Left hindlimb (tissue), 1 donor: ENCODE results near the gene CACNA1C.
A peak's percentile ranks its signal among the peaks of the same experiment; 100 is the strongest.

ENCODE experiments used
- DNase-seq: peaks from one replicate; pipeline ENCODE4 v3.0.0-alpha.2; 2018

Gene CACNA1C

DNA sequence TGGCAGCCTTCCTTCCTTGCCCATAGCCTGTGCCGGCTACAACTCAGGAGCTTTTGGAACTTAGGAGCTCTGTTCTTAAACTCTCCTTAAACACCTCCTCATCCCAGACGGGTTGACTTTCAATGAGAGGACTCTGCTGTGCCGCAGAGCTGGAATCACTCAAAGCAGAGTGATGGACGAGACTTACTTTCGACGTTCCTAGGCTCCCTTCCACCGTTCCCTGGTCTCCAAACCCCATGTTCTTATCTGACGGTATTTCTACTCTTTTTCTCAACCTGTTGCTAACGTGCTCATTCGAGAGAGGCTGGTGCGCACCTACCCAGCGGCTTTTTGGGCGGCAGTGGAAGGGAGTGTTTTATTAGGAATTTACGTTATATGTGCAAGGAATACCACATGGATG lies 232.7 kb downstream of the CACNA1C start:
- no peak for DNase-seq

DNA sequence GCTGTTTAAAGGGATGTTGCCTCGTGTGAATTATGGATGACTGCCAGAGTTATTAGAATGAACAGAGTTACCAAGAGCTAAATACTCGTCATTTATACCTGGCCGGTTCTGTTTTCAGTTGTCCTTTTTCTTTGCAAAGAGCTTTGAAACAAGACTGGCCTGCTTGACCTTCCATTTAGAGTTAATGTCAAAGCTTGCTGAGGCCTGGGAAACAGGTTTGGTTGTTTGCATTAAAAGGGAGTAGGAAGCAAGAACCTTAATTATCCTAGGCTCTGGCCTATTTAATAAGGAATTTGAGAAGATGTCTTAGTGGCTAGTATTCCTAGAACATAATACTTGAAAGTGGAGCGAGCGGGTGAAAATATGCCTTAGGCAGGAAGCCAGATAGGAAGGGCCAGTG lies 233.3 kb downstream of the CACNA1C start:
- DNase-seq = no peak

DNA sequence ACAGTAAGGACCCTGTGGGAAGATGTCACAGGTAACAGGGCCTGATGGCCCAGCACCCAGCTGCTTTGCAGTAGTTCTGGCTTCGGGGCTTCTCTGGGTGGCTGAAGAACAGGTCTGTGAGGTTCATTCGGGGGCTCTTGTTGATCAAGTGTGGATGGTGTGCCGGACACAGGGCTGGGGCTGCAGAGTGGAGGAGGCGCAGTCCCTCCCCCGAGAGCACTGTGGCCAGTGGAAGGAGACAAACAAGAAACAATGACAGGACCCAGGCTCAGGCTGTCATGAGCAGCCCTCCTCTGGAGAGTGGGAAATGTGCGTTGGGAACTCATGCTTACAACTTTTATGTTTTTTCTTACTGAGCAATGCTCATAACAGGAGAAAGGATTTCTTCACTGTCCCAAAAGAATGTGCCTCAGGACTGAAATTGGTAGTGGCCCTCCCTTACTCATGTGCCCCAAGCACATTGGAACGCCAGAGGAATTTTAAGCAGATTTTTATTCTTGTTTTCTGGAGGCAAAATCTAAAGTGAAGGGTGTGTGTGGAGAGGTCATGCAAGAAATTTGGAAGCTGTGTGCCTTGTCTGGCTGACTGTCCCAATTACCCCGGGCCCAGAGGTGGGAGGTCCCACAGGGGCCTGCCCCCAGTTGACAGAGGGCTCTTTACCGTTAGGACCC lies 233.8 kb downstream of the CACNA1C start:
- no peak for DNase-seq

DNA sequence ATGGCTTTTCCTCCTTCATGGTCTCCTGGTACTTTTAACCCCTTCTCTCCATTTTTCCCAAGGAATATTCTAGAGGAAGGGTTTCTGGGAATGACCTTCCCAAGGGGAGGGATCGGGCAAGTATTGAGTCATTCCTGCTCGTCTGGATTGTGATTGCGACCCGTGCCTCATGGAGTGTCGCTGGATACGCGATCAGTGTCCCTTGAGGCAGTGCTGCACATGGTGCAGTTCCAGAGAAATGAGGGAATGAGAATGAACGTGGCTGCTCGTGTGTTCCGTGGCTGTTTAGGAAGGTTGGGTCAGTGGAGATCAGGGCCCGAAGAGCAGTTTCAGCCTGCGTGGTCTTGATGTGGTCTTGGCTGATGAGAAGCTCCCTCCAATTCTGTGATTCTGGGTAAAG lies 234.4 kb downstream of the CACNA1C start:
- DNase-seq = no peak

- DNase-seq = no peak
These were observed 234.8 kb downstream of the CACNA1C start for GRCh38 chr12:2287589-2287988.

DNA sequence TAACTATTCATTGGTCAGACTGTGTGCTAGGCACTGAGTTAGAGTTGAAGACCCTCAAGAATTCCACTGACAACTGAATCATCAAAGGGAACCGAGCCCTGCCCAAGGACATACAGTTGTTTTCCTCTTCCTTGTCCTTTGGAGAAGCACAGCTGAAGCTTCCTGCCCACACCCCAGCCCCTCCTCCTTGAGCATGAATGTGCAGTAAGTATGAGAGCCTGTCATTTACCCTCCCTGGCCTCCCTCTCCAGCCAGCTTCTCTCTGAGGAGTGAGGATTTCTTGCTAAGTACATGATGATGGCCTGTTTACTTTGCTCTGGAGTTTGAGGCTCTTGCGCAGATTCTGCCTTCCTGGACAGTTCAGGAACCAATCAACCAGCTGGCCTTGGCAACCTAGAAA lies 235.2 kb downstream of the CACNA1C start:
- no peak for DNase-seq

GRCh38 chr12:2288471-2288870 lies 235.7 kb downstream of the CACNA1C start:
- no peak for DNase-seq

DNA sequence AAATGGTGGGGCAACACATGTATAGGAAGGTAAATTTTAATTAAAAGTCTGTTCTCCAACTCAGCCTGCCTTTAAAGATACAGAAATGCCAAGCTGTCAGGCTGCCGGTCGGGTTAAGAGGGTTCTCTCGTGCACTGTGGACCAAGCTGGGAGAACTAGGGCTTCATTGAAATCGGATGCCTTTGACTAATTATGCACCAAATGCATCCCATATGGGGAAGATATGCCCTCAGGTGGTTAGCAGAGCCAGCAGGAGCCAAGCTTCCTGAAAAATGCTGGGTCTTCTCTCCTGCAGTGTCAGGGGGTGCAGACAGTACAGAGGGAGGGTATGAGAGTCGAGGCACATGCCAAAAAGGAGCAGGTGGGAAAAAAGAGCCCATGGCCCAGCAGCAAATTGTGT lies 236.1 kb downstream of the CACNA1C start:
- DNase-seq = no peak

- DNase-seq = no peak
These were observed 236.7 kb downstream of the CACNA1C start for GRCh38 chr12:2289525-2289924.

GRCh38 chr12:2290091-2290490 lies 237.3 kb downstream of the CACNA1C start:
- no peak for DNase-seq

DNA sequence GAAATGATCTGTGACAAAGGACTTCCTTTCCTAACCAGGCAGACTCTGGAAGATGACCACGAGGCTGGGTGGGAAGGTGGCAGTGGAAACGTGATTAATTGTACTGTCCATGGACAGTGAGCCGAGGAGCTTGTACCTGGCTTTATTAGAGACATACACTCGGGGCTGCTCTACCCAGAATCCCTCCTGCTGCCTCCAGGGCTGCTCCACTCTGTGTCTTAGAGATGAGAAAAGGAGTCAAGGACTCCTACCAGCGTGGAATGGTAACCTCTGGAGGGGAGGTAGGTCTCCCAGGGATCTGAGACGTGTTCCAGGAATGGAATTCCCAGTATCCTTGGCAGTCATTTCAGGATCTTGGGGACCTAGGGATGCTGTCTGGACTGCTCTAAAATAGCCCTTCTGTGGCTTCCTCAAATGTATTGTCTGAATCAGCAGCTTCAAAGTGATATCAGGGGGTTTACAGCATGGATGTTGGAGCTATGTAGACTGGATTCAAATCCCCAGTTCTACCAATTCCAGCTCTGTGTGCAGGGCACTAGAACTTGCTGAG lies 237.8 kb downstream of the CACNA1C start:
- DNase-seq = no peak

DNA sequence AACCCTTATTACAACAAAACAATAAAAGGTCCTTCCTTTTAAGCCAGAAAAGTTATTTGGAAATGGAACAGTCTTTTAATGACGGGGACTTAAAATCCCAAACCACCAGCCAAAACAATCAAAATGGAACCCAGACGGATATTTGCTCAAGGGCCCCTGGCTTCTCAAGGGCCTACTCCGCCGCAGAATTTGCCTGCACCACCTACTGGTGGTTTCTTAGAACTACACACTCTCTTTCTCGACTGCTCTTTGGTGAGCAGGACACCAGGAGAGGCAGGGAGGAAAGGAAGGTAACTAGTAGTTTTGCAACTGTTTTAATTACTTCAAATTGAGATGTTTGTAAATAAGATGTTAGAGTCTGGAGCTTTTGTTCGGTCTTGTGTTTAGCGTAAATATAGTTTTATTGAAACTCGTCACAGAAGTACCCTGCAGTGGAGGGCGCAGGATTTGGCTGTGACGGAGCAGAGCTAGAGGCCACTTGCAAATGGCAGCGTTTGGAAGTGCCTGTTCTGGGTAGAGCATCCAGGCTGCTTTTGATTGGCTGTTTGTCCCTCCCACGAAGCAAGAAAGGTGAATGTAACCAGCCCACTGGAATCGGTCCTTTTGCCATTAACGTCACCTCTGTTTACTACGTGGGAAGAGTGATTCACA lies 238.5 kb downstream of the CACNA1C start:
- no peak for DNase-seq

- no peak for DNase-seq
These were observed 239.2 kb downstream of the CACNA1C start for GRCh38 chr12:2291947-2292346.

DNA sequence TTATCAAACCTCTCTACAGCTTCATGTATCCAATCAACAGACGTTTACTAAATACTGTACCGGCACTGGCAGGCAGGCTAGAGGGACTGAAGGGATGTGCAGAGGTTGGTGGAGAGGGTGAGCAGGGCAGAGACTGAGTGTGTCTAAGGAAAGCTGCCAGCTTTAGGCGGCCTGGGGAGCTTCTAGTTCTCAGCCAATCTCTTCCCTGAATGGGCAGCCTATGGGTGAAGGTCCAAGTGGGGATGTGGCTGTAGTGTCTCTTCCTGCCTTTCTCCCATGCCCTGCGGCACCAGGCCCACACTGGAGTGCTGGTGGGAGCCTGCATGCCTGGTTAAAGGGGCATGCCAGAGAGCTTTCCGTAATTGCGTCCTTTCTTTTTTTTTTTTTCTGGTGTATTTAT lies 239.8 kb downstream of the CACNA1C start:
- no peak for DNase-seq

DNA sequence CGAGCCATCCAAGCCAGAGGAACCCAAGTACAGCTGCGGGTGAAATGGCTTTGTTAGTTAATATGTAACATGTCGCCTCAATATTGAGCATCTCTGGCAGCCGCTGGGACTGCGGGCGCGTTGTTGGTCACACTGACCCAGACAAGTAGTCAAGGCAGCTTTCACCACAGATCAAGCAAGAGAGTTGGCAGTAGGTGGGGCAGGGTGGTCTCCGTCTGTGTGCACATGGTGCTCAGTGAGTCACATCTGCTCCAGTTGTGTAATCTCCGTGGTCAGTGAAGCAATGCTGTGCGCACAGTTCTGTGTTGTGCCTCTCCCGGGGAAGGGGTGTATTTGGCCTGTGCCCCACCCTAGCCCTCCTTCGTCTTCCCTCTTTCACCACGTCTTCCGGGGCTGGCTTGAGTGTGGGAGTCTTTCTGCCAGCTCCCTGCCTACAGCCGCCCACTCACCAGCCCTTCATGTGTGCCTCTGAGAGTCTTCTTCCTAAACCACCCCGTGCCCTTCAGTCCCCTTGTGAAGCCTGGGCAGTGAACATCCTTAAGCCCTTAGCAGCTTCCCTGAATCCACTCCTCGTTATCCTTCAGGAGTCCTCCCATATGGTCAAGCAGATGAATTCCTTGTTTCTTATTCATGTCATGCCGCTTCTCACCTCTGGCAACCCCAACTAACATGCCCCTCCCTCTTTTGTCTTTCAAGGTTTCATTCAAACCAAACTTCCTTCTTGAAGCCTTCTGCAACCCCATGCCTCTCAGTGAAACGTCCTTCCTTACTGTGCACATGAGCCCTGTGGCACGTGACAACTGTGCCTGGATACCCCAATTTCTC lies 242.1 kb downstream of the CACNA1C start:
- DNase-seq = no peak

DNA sequence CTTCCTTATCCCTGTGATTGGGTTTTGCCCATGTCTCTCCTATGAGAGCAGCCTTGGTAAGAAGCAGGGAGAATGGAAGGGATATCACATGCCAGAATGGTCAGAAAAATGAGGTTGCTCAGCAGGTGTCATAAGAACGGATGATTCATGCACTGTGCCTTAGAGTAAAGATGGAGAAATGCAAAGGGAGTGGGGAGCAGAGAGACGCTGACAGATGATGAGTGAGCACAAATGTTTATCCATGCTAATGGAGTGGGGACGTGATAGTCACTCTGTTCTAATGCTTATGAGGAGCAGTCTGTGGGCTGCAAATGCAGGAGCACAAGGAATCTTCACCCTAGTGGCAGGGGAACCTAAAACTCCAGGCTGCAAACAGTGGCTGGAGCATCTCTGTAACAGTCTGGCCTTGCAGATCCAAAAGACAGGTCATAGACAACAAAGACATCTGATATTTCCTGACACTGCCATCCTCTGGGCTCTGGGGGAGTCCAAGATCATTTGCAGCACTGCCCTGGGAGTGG lies 243.2 kb downstream of the CACNA1C start:
- no peak for DNase-seq

GRCh38 chr12:2297004-2297403 lies 244.2 kb downstream of the CACNA1C start:
- DNase-seq = no peak

DNA sequence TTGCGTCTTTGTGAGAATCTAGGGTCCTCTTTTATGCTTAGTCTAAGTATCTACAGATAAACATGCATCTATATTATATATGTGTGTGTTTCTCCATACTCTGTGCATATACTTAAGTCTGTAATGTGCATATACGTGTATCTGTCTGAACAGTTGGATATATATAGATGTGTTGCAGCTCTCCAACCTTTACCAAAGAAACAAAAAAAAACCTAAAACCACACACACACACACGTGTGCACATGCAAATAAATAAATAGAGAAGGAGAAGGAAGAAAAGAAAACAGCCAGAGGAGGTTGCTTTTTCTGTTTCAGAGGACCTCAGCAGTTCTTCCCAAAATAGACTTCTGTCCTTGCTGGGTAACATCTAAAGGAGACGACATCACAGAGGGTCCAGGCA lies 244.9 kb downstream of the CACNA1C start:
- no peak for DNase-seq

DNA sequence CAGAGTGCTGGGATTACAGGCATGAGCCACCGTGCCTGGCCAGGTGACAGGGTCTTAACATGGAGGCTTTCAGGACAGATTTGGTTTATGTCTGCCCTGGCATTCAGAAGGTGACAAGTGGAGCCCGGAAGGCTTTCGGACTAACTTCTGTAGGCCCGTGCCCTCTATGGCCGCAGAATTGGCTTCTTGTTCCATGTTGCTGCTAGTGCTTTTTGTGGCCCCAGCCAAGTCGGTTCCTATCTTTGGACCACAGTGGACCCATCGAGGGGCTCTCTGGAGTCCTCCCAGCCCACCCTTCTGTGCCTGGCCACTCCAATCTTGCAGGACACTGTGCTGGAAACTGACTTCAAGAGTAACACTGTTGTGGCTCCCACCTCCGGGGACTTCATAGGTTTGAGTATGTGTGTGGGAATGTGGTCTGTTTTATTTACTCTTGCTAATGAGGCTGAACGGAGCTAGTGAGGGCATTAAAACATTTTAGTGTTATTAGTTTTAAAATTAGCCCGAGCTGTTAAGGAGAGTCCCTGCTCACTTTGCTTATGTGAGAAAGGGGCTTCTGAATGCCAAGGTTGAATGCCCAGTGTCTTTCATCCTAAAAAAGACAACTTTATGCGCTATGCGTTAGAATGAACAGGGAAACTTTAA lies 245.9 kb downstream of the CACNA1C start:
- no peak for DNase-seq

- peak; percentile 71 for DNase-seq
These were observed 246.4 kb downstream of the CACNA1C start for GRCh38 chr12:2299206-2299605.

GRCh38 chr12:2300168-2300567 lies 247.4 kb downstream of the CACNA1C start:
- no peak for DNase-seq

DNA sequence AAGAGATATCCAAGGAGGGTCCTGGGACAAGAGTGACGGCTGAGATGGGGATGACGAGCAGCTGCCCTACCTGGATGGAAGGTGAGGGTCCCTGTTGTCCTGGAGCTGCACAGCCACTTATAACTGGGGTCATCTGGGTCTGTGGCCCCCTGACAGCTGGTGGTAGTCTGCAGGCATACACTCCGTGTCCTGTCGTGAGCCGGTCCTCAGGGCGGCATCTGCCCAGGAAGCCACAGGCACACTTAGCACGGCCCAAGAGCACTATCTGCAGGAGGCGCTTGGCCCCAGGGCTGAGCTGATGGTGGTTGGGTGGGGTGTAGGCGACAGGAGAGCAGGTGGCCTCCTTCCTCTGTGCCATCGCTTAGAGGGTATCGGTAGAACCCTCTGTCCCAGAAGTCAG lies 248.1 kb downstream of the CACNA1C start:
- DNase-seq = no peak
